ENCODE data around the gene HOXB5. TPM values are rescaled to one million over a fixed set of nuclear protein-coding genes. Genes with fewer than 3 reads are reported as not detected.

HOXB5 gene
- total and polyA plus RNA-seq, 11 donors, result 0.04 to 1.0 (median 0.17) TPM; not detected in 6

DNA sequence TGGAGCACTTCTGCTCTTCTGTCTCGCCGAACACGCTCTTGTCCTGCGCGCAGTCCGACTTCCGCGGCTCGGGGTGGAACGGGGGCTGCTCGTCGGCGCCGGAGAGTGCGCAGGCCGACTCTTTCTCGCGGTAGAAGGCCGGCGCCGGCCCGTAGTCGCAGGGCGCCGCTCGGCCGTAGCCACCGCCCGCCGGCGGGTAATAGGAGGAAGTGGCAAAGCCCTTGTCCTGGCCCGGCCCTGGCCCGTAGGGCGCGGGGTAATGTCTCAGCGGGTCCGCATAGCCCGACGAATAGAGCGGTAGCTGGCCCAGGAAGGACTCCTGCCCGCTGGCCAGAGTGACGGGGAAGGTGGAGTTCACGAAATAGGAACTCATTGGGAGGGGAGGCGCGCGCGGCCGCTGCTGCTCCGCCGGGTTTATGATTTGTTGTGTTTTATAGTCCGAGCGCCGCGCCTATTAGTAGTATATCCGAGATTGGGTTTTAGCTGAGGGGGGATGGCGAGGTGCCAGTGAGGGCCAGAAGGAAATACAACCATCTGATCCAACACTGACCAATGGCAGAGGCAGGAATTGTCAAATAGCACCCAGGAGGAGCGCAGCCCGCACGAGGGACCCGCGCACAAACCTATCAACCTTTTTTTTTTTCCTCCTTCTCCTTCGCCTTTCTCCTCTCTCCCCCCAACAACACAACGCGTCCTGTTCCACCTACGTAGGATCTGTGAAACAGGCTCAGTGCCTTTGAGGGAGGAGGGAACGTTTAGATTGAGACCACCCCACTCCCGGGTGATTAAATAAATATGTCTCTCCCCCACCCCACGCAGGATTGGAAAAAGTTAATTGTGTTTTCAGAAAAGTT, 4.4 kb upstream of the HOXB5 start:
- DNase-seq (peak in 3 of 5 donors; percentile 49 to 80 (median 52)), ATAC-seq (peak in 3 of 4 donors; percentile 16 to 58 (median 45))
- intact Hi-C loops (cut with DNase I), result loop anchor here in 1 of 10 donors (5.0 kb wide), 1 partner anchor 261 kb away; no protein-coding TSS in a partner anchor
- H3K9me3 ChIP-seq, result no peaks in the 10 kb centered on the region
- WGBS, 4 donors, result 1% methylated on average over 58 to 68 of the region's 68 CpGs
- peaks cover 0 to 44% (median 18%) of the 10 kb centered on the region in 12 donors for H3K4me1 ChIP-seq
- H3K36me3 ChIP-seq, result no peaks in the 10 kb centered on the region
- peaks cover 75 to 100% (median 98%) of the 10 kb centered on the region in 9 donors for H3K27me3 ChIP-seq
- peak overlapping the region; percentile 14 to 62 (median 48) for H3K4me3 ChIP-seq
- TF ChIP-seq, protein P1, sequence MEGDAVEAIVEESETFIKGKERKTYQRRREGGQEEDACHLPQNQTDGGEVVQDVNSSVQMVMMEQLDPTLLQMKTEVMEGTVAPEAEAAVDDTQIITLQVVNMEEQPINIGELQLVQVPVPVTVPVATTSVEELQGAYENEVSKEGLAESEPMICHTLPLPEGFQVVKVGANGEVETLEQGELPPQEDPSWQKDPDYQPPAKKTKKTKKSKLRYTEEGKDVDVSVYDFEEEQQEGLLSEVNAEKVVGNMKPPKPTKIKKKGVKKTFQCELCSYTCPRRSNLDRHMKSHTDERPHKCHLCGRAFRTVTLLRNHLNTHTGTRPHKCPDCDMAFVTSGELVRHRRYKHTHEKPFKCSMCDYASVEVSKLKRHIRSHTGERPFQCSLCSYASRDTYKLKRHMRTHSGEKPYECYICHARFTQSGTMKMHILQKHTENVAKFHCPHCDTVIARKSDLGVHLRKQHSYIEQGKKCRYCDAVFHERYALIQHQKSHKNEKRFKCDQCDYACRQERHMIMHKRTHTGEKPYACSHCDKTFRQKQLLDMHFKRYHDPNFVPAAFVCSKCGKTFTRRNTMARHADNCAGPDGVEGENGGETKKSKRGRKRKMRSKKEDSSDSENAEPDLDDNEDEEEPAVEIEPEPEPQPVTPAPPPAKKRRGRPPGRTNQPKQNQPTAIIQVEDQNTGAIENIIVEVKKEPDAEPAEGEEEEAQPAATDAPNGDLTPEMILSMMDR (IDR thresholded peaks at IDR 0.05), result no peak
- TF ChIP-seq POLR2A (IDR thresholded peaks at IDR 0.05), result peak in 1 of 2 donors; percentile 29
- peak overlapping the region in 7 of 12 donors; percentile 3 to 97 (median 38) for H3K27ac ChIP-seq

DNA sequence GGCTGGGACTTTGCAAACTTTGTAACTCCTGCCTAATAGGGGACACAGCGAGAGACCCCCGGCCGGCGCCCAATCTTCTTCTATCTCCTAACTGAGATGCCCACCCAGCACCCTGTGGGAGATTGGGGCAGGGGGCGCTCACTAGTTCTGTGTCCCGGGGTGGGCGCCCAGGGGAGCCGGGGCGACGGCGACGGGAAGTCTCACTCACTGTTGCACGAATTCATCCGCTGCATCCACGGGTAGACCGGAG, 3.9 kb upstream of the HOXB5 start:
- Histone ChIP-seq H3K4me3 (peak overlapping the region; percentile 14 to 62 (median 48)), H3K4me1 (peaks cover 0 to 48% (median 20%) of the 10 kb centered on the region in 12 donors), H3K36me3 (no peaks in the 10 kb centered on the region), H3K9me3 (no peaks in the 10 kb centered on the region), H3K27me3 (peaks cover 74 to 100% (median 98%) of the 10 kb centered on the region in 9 donors), H3K27ac (peak overlapping the region in 6 of 12 donors; percentile 3 to 97 (median 42))
- TF ChIP-seq POLR2A (IDR thresholded peaks at IDR 0.05), result no peak
- TF ChIP-seq, protein P1 (IDR thresholded peaks at IDR 0.05), result no peak
- DNase-seq (no peak), ATAC-seq (no peak)
- intact Hi-C loops (cut with DNase I), result loop anchor here in 1 of 10 donors (5.0 kb wide), 1 partner anchor 260 kb away; no protein-coding TSS in a partner anchor
- WGBS, 4 donors, result 0 to 3% (median 2%) methylated on average over 1 to 16 of the region's 16 CpGs

DNA sequence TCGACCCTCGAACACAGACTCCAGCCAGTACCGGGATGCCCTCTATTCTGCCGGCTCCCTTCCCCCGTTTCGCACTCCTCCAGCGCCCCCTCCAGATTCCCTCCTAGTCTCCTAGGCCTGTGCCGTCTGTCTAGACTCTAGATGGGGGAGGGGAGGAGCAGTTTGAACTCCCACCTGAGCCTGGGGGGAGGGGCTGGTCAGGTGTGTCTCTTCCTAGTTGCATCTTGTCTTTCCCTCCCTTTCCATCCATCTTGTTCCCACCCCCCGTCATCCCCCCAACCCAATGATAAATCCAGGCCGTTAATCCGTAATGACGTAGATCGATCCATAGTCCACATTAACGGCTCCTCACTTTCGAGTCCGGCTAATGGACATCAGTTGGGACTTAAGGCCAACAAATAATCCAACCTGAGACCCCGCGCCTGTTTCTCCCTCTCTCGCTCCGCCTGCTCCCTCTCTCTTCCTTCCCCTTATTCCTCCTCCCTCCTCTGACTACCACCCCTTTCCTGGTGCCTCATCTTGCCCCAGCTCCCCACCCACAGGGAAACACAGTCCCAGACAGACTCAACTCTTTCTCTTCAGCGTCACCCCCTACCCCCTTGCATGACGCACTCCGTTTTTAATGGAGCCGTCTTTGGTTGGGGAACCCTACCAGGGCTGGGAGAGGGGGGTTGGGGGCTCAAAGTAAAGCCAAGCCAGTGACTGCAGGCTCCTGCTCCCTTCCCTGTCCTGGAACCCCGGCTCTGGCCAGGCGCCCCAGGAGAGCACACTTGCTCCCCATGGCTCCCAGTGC, 3.4 kb upstream of the HOXB5 start:
- H3K27me3 ChIP-seq, result peaks cover 74 to 100% (median 98%) of the 10 kb centered on the region in 9 donors
- intact Hi-C loops (cut with DNase I), result loop anchor here in 1 of 10 donors (5.0 kb wide), 1 partner anchor 260 kb away; no protein-coding TSS in a partner anchor
- H3K36me3 ChIP-seq, result no peaks in the 10 kb centered on the region
- H3K4me1 ChIP-seq, result peaks cover 0 to 48% (median 20%) of the 10 kb centered on the region in 12 donors
- ATAC-seq (no peak), DNase-seq (no peak)
- no peaks in the 10 kb centered on the region for H3K9me3 ChIP-seq
- no peak for TF ChIP-seq POLR2A (IDR thresholded peaks at IDR 0.05)
- TF ChIP-seq, protein P1 (IDR thresholded peaks at IDR 0.05), result no peak
- 6 to 10% (median 7%) methylated on average over 24 to 26 of the region's 26 CpGs for WGBS, 4 donors
- H3K4me3 ChIP-seq, result peak overlapping the region; percentile 14 to 62 (median 48)
- peak overlapping the region in 5 of 12 donors; percentile 8 to 97 (median 47) for H3K27ac ChIP-seq
